G401 (cell line): ENCODE measurements around the gene PTPRN2. TPM values are rescaled to one million over a fixed set of nuclear protein-coding genes. Genes with fewer than 3 reads are reported as not detected.
"Not testable (repeated sequence)": the region's sequence is repeated elsewhere in the genome, so short reads cannot be mapped to it uniquely, and the experiment has no call there.

Source experiments
- DNase-seq: peaks from one replicate; pipeline ENCODE4 v3.0.0-alpha.2; 2015; ENCODE audit warnings: low spot score
- in situ Hi-C: cut with HindIII; loops from 2 replicates; pipeline ENCODE4 v1.10.0; 2016; ENCODE audit warnings: low sequenced_read_pairs, mixed read lengths
- total RNA-seq: library from RNA; depleted of rRNA; stranded (reverse); fragments of >200 nt; shearing (Covaris generic); gene quantifications from 2 replicates; pipeline ENCODE4 v1.2.3, GENCODE V29; 2014

PTPRN2 gene
- total RNA-seq, 1 experiment from 2014 or later, result not detected

DNA sequence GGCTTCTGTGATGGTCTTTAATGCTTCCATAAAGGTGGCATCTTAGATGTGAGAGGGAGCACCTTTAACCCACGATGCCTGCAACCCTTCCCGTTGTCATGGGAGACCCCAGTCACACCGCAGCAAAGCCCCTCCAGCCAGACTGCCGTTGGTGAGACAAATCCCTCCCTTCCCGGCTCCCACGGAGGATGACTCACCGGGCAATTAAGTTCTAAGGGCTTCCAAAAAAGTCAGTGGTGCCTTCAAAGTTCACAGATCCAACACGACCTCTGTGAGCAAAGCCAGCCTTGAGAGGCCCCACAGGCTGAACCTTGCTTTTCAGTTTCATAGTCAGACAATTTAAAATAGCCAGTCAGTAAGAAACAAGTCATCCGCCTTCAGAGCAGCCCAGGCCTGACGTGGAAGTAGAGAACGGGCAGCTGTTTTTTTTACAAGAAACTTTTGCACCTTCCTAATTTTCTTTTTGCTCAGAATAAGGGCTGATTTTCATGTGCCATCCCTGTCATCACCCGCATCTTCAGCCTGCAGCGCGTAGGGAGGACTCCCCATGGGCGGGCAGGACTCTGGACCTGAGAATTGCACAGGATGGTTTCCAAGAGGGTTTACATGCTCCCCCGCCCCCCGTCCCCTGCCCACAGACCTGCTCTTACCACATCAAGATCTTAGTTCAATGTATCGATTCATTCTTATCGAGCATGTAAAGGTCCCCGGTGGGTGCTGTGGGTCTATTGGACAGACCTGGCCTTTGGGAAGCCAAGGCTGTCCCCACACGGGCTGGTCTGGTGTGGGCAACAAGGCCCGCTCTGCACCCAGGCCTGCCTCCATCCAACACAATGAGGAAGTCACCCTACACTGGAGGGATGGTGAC lies 916.9 kb downstream of the PTPRN2 start:
- DNase-seq, result no peak
- in situ Hi-C loops, result no loop called here

DNA sequence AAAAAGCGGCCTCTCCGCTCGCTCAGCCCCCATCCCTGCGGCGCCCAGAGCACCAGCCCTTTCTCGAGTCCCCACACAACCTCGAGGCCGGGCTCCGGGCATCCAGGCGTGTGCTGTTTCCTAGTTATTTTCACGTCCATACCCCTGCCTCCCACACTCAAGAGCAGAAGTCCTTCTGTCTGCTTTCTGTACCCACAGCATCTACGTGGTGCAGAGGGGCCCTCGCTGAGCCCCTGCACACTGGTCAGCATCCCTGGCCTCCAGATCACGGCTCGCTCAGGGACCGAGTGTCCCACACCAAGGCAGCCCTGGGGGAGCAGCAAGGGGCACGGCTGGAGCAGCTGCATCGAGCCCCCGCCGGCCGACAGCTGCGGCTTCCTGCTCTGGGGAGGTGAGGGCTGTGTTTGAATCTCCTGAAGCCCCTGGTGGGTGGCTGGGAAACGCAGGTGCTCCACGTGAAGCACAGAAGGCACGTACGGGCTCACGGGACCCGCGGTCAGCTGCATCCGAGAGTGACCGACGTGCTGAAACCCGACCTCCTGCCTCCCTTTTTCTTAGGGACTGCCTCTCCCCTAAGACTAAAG lies 917.8 kb downstream of the PTPRN2 start:
- in situ Hi-C loops, result no loop called here
- DNase-seq, result no peak

DNA sequence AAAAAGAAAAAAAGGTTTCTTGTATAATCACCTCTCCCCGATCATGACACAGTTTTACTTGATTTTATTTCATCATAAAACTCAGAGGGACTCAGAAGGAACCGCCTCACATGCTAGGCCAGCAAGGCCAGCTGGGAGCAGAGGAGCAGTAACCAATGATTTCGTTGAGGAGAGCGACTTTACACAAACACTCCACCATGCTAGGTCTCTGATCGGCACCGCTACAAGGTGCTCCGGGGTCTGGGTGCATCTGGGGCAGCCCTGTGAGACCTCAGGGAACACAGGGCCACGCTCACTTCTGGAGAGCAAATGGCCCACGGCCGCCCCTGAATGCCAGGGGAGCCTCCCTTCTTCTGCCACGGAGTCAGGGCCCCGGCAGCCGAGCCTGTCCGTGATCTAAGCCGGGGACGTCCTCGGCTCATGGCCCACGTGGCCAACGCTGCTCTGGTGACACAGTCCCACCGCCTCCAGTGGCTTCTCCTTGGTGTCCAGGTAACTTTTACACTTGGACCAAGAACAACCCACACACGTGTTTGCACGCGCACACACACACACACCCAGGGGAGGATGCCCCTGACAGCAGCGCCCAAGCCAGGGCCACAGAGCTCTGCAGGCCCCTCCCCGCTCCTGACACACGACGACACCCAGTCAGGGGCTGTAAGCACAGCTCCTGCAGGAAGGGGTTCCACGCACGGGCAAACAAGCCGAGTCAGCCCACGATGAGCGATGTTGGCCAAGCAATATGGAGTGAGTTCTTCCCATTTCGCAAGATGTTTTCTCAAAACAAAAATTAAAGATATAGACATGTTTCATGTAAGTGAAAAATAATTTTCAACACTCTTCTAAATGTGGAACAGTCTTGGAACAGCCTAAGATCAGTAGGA lies 918.5 kb downstream of the PTPRN2 start:
- DNase-seq, result no peak
- in situ Hi-C loops, result no loop called here

DNA sequence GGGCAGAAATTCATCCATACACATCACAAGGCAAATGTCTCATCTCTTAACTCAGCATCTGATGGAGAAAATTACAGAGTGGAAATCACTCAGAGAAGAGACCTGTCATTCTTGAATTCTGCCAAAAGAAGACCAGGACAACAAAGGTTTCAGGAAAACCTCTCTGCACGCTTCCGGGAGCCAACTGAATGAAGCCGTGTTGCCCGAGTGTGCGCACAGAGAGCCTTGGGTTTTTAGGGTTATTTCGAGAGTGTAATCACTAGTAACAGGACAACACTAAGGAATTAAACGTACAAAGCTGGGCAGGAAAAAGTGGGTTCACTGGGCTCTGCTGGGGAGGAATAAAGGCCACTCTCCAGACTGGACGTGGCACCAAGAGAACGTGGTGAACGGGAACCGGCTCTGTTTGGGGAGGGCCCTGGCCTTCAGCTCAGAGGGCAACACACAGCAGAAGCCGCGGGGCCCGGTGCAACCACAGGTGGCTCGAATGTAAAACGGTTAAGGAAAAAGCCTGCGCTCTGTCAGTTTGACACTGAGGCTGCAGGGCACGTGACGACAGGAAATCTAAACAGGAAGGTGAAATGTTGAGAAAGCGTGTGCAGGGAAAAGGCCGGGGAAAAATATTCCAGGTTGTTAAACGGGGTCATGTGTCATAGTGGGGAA lies 919.3 kb downstream of the PTPRN2 start:
- in situ Hi-C loops, result no loop called here
- DNase-seq, result no peak

DNA sequence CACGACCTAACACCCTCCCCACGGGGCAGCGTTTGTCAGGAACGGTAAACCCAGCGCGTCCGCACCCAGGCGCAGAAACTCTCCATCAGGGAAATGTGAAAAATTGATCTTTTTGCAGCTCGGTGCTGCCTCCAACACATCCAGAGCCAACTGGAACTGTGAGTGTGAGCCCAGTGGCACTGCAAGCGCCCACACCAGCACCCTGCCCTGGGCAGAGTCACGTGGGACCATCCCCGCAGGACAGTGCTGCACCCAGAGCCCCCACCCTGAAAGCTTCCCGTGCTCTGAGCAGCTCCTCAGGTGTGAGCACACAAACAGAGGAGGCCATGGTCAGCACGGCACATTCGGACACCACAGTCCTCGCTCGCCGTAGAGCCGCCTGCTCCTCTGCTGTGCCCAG lies 919.9 kb downstream of the PTPRN2 start:
- in situ Hi-C loops, result no loop called here
- DNase-seq, result no peak

DNA sequence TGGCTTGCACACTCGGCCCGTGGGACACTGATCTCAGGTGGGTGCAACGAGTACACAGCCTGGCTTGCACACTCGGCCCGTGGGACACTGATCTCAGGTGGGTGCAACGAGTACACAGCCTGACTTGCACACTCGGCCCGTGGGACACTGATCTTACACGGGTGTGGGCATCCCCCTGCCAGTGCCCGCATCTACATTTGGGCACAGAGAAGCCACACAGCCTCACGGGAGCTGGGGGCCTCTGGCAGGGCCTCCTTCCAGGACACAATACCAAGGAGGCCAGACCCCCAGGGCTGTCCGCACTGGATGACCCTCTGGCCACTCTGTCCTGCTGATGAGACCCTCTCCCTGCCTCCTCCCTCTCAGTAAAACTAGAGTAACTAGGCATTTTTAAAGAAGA lies 920.4 kb downstream of the PTPRN2 start:
- in situ Hi-C loops, result no loop called here

DNA sequence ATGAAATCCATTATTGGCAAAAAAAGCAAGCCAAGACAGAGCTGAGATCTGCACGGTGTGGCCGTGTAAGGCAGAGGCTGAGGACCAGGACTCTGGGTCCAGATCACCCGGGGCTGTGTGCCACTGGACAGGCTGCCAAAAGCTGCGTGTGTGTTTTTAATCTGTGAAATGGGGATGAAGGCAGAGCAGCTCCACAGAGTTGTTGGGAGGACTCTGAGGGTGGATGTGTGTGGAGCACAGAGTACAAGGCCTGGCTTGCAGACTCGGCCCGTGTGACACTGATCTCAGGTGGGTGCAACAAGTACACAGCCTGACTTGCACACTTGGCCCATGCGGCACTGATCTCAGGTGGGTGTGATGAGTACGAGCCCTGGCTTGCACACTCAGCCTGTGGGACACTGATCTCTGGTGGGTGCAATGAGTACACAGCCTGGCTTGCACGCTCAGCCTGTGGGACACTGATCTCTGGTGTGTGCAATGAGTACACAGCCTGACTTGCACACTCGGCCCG lies 921.0 kb downstream of the PTPRN2 start:
- in situ Hi-C loops, result no loop called here
- no peak for DNase-seq

More for the DNA sequence above, 920.4 kb downstream of the PTPRN2 start:
- no peak for DNase-seq

DNA sequence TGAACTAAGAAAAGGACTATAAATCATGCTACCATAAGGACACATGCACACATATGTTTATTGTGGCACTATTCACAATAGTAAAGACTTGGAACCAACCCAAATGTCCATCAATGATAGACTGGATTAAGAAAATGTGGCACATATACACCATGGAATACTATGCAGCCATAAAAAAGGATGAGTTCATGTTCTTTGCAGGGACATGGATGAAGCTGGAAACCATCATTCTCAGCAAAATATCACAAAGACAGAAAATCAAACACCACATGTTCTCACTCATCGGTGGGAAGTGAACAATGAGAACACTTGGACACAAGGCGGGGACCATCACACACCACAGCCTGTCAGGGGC lies 922.0 kb downstream of the PTPRN2 start:
- in situ Hi-C loops, DNase-seq: not testable (repeated sequence)

DNA sequence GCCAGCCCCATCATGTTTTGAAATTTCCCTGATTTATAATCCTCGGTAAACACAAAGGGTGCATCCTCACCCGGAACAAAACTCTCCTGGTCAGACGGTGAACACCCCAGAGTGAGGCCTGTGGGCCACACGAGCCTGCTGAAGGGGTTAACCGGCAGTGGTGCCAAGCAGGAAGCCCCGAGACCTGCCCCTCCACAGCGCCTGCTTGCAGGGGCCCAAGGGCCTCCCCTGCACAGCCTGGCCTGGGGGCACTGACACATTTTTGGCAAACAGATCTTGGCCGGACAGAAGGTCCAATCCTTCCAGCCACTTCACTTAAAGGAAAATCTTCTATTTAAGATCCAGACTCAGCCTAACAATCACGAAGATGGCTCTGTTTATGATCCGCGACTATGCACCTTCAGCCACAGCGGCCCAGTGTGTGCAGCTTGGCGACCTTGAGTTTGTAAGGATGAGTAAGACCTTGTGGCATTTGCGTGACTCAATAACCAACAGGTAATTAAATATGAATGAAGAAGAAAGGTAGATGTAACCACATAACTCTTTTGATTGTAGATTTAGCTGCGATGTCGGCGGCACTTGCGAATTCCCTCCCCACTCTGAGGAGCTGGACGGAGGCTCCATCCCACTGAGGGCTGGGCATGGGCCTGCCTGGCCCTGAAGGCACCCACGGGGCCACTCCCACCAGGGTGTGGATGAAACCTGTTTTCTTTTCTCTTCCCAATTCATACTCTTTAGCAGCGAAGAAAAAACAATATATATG lies 922.6 kb downstream of the PTPRN2 start:
- in situ Hi-C loops, result no loop called here
- no peak for DNase-seq

DNA sequence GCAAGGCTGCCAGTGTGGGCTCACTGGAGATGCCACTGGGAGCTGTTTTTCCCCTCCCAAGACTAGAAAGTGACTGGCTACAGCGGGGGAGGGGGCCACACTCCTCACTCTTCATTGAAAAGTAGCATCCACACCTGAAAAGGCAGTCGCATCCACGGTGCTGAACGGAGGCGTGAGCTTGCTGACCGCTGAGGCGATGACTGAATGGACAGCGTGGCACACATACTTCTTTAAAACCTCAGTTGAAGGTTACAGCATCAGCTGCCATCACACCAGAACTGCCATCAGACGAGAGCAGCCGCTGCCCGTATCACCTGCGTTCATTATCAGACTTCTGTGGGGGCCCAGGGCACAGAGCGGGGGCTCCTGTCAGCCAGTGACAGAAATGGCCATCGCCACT lies 923.6 kb downstream of the PTPRN2 start:
- in situ Hi-C loops, result no loop called here

DNA sequence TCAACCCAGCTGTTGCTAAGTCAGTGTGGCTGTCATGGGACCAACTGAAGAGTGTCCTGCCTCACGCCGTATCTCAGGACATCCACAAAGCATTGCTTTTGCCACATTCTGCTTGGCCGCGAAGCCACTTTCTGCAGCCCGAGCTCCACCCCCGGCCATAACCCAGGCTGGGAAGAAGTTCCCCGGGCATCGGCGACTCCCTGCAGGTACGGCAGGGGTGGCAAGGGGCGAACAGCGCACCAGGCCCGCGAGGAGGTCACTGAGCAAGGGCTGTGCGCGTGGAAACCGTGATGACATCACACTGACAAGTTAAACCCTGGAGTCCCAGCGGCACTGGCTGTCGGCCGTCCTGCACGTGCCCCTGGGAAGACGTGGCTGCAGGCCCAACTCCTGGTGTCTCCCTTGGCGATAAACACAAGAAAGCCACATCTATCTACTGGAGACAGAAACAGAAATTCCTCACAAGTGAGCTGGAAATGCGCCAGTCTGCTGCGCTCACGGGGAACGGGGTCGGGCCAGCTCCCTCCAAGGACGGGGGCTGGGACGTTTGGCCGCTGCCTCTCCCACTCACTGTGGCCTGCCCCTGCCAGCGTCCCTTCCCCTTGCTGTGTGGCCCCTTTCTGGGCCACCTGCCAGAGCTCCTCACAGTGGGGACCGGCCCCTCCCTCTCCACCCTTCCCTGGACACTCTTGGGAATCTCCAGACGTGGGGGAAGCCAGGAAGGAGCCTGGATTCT lies 924.5 kb downstream of the PTPRN2 start:
- in situ Hi-C loops, result no loop called here
- DNase-seq, result no peak

More for the DNA sequence above, 923.6 kb downstream of the PTPRN2 start:
- no peak for DNase-seq

DNA sequence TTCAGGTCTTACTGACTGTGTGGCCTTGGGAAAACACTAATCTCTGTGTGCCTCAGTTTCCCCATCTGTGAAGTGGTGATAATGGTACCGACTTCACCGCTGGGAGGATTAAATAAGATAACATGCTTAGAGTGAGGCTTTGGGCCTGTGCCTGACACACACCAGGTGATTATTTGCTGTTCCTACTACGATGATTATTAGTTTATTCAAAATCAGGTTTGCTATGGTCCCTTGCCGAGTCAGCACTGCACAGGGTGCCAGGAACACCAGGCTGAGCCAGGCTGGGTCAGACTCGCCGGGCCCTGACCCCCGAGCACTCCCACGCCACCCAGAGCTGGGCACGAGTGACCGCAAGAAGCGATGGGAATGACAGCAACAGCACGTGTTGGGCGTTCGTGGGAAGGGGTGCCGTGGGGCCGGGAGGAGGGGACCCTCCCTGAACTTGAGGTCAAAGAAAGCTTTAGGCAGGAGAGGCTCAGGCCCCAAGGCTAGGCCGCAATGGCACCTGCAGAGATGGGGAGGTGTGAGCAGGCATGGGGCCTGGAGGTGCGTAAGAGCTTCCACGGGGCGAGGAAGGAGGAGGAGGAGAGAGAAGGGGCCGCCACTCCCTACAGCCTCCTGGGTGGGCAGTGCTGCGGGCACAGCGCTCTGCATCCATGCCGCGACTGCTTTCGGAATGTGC lies 925.4 kb downstream of the PTPRN2 start:
- DNase-seq, result no peak
- in situ Hi-C loops, result no loop called here

DNA sequence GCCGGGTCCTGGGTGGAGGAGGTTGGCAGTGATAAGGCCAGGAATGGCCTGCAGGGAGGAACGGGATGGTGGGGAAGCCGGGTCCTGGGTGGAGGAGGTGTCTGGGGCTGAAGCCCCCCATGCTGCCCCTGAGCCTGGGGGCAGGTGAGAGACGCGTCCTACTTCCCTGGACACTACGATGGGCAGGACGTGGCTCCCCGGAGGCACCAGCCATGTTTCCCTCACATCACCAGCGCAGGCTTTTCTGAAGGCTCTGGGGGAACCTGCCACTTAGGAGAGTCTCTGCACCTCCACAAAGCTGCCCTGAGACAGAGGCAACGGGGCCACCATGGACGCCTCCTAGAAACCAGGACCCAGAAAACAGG lies 926.0 kb downstream of the PTPRN2 start:
- no peak for DNase-seq
- in situ Hi-C loops, result no loop called here

DNA sequence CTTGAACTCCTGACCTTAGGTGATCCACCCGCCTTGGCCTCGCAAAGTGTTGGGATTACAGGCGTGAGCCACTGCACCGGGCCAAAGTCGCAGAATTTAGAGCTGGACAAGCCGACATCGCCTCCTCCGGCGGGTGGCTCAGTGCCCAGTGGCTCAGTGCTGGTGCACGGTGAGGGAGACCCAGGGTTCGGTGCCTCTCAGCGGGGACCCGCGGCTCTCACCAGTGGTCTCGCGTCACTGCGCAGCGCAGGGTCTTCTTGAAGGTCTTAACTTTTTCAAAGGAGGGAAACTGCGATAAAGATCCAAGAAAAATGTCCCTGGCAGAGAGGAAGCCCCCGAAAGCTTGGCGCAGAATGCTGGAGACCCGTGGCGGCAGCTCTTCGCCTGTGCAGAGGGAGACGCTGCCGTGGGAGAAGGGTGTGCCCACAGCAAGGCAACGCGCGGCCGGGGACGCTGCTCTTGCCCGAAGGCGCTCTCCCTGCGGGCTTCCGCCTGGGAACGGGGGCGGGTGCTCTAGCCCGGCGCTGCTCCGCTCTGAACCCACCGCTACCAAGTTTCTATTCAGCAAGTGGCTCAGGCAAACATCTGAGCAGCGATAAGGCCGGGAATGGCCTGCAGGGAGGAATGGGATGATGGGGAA lies 926.5 kb downstream of the PTPRN2 start:
- in situ Hi-C loops, result no loop called here
- DNase-seq, result no peak

DNA sequence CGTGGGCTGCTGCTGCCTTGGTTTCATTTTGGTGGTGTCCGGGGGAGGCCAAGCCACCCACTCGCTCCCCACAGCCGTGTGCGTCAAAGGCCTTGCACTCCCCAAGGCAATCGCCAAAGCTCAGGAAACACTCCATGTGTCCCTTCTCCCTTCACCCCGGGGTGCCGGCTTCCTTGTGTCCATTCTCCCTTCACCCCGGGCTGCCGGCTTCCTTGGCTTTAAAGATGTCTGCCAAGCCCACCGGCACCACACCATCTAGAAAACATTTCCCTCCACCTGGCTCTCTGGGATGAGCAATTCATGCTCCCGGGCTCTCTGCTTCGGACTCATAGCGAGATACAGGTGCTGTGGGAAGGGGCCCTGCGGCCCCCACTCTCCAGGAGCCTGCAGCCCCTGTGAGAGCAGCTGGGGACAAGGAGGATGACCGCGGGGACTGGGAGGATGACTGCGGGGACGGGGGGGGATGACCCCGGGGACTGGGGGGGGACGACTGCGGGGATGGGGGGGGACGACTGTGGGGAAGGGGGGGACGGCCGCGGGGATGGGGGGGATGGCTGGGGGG lies 928.7 kb downstream of the PTPRN2 start:
- DNase-seq, result no peak
- in situ Hi-C loops, result no loop called here
